ENCODE data around the gene GSK3B.

GSK3B gene

GRCh38 chr3:119934249-119934648 lies 160.0 kb downstream of the GSK3B start:
- Histone ChIP-seq H3K27ac (ENCODE audit: low read length) (no peak overlapping the region), H3K4me2 (ENCODE audit: insufficient read depth, low read length) (no peak overlapping the region), H3K79me2 (ENCODE audit: insufficient read depth, low read length) (peaks cover 99% of the 10 kb centered on the region), H3K9me3 (ENCODE audit: insufficient read depth, low read length, severe bottlenecking) (no peaks in the 10 kb centered on the region), H3K4me1 (ENCODE audit: insufficient read depth, low read length) (peaks cover 15% of the 10 kb centered on the region), H2AFZ (ENCODE audit: low read depth, low read length) (no peak overlapping the region), H4K20me1 (ENCODE audit: insufficient read depth, low read length) (peaks cover 59% of the 10 kb centered on the region), H3K27me3 (ENCODE audit: insufficient read depth, low read length, poor library complexity) (no peaks in the 10 kb centered on the region), H3K4me3 (ENCODE audit: low read depth in 1 of 2, low read length in 2 of 2) (no peak overlapping the region), H3K36me3 (ENCODE audit: insufficient read depth, low read length) (no peaks in the 10 kb centered on the region), H3K9ac (ENCODE audit: low read depth, low read length) (no peak overlapping the region)
- TF ChIP-seq EZH2 (IDR thresholded peaks at IDR 0.05; ENCODE audit: borderline replicate concordance, low read depth, low read length, severe bottlenecking) (no peak), CTCF (IDR thresholded peaks at IDR 0.05; ENCODE audit: borderline replicate concordance, extremely low read depth, low read length, poor library complexity, severe bottlenecking) (no peak)
- DNase-seq (no peak), ATAC-seq (ENCODE audit: insufficient read depth, low read depth) (no peak)

GRCh38 chr3:119933207-119933606 lies 161.0 kb downstream of the GSK3B start:
- H4K20me1 ChIP-seq (ENCODE audit: insufficient read depth, low read length) = peaks cover 55% of the 10 kb centered on the region

GRCh38 chr3:119930286-119930685 lies 164.0 kb downstream of the GSK3B start:
- no peak for DNase-seq
- peaks cover 40% of the 10 kb centered on the region for H4K20me1 ChIP-seq (ENCODE audit: insufficient read depth, low read length)
- peaks cover 97% of the 10 kb centered on the region for H3K79me2 ChIP-seq (ENCODE audit: insufficient read depth, low read length)

More at GRCh38 chr3:119933207-119933606, 161.0 kb downstream of the GSK3B start:
- ATAC-seq (ENCODE audit: insufficient read depth, low read depth) (no peak), DNase-seq (no peak)
- Histone ChIP-seq H3K27me3 (ENCODE audit: insufficient read depth, low read length, poor library complexity) (no peaks in the 10 kb centered on the region), H3K9me3 (ENCODE audit: insufficient read depth, low read length, severe bottlenecking) (no peaks in the 10 kb centered on the region), H3K9ac (ENCODE audit: low read depth, low read length) (no peak overlapping the region), H3K4me2 (ENCODE audit: insufficient read depth, low read length) (no peak overlapping the region), H3K4me1 (ENCODE audit: insufficient read depth, low read length) (peaks cover 12% of the 10 kb centered on the region), H3K36me3 (ENCODE audit: insufficient read depth, low read length) (no peaks in the 10 kb centered on the region), H3K27ac (ENCODE audit: low read length) (no peak overlapping the region), H3K79me2 (ENCODE audit: insufficient read depth, low read length) (peaks cover 96% of the 10 kb centered on the region), H3K4me3 (ENCODE audit: low read depth in 1 of 2, low read length in 2 of 2) (no peak overlapping the region), H2AFZ (ENCODE audit: low read depth, low read length) (no peak overlapping the region)
- TF ChIP-seq EZH2 (IDR thresholded peaks at IDR 0.05; ENCODE audit: borderline replicate concordance, low read depth, low read length, severe bottlenecking) = no peak
- TF ChIP-seq CTCF (IDR thresholded peaks at IDR 0.05; ENCODE audit: borderline replicate concordance, extremely low read depth, low read length, poor library complexity, severe bottlenecking) = no peak

More at GRCh38 chr3:119930286-119930685, 164.0 kb downstream of the GSK3B start:
- H3K9me3 ChIP-seq (ENCODE audit: insufficient read depth, low read length, severe bottlenecking) = no peaks in the 10 kb centered on the region
- H3K27ac ChIP-seq (ENCODE audit: low read length) = no peak overlapping the region
- no peaks in the 10 kb centered on the region for H3K4me1 ChIP-seq (ENCODE audit: insufficient read depth, low read length)
- H3K4me2 ChIP-seq (ENCODE audit: insufficient read depth, low read length) = no peak overlapping the region
- no peaks in the 10 kb centered on the region for H3K27me3 ChIP-seq (ENCODE audit: insufficient read depth, low read length, poor library complexity)
- H2AFZ ChIP-seq (ENCODE audit: low read depth, low read length) = no peak overlapping the region
- no peak for ATAC-seq (ENCODE audit: insufficient read depth, low read depth)
- H3K4me3 ChIP-seq (ENCODE audit: low read depth in 1 of 2, low read length in 2 of 2) = no peak overlapping the region
- no peaks in the 10 kb centered on the region for H3K36me3 ChIP-seq (ENCODE audit: insufficient read depth, low read length)
- H3K9ac ChIP-seq (ENCODE audit: low read depth, low read length) = no peak overlapping the region
- no peak for TF ChIP-seq CTCF (IDR thresholded peaks at IDR 0.05; ENCODE audit: borderline replicate concordance, extremely low read depth, low read length, poor library complexity, severe bottlenecking)
- no peak for TF ChIP-seq EZH2 (IDR thresholded peaks at IDR 0.05; ENCODE audit: borderline replicate concordance, low read depth, low read length, severe bottlenecking)

Data from DND-41 (cell line).